ENCODE measurements around the gene TTBK2.

DNA sequence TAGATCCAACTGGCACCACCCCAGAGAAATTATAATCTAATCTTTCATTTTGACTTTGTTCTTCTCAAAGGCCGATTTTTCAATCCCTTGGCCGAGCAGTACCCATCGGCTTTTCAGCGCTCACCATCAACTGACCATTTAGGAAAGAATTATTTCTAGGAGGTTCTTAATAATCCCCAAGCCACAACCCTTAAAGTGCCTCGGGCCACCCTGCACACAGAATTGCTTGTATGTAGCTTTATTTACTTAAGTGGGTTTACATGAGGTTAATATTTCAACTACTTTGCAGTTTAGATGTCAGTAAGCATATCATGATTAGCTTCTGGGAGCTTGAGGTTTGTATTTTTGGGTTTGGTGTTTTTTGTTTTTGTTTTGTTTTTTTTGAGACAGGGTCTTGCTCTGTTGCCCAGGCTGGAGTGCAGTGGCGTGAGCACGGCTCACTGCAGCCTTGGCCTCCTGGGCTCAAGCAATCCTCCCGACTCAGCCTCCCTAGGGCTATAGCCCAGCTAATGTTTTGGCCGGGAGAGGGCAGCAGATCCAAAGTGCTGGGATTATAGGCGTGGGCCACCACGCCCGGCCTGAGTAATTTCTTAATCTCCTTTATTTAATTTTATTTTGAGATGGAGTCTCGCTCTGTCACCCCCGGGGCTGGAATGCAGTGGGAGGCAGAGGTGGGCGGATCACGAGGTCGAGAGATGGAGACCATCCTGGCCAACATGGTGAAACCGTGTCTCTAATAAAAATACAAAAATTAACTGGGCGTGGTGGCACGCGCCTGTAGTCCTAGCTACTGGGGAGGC, 182.8 kb downstream of the TTBK2 start:
- TF ChIP-seq CTCF (IDR thresholded peaks at IDR 0.05) (no peak), EZH2 (IDR thresholded peaks at IDR 0.05; ENCODE audit: borderline replicate concordance, insufficient read depth, low read depth, low read length, poor library complexity, severe bottlenecking) (no peak)

All from B cell (primary cell).